ENCODE results near the gene AGK. TPM values are rescaled to one million over a fixed set of nuclear protein-coding genes. Genes with fewer than 3 reads are reported as not detected.

Gene AGK
- total and polyA plus RNA-seq, 2 of the 8 experiments (the other 6 are each of a cell fraction or from before 2014, with no cell fraction given), result 25.8 to 34.0 TPM

DNA sequence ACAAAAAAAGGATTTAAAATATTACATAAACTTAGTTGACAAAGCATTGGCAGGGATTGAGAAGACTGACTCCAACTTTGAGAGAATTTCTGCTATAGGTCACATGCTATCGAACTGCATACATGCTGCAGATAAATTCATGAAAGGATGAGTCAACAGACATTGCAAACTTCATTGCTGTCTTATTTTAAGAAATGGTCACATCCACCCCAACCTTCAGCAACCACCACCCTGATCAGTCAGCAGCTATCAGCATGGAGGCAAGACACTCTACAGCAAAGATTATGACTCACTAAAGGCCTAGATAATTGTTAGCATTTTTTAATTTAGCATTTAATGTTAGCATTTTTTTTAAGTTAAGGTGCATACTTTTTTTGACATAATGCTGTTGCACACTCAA lies 73.6 kb downstream of the AGK start:
- Histone ChIP-seq H2BK120ac (replicated peaks; ENCODE audit: low read depth, low read length) (no peak overlapping the region), H3K27ac (ENCODE audit: low read depth, low read length) (no peak overlapping the region), H2AFZ (ENCODE audit: low read length) (no peak overlapping the region), H2BK20ac (ENCODE audit: low read length) (no peak overlapping the region), H2AK5ac (ENCODE audit: low read depth, low read length) (no peak overlapping the region), H3K79me2 (ENCODE audit: control insufficient read depth in 1 of 2, insufficient read depth in 2 of 2, low read length in 2 of 2) (no peaks in the 10 kb centered on the region), H3K14ac (ENCODE audit: insufficient read length) (no peak overlapping the region), H3K79me1 (ENCODE audit: low read depth, low read length) (no peaks in the 10 kb centered on the region), H2BK15ac (ENCODE audit: low read length) (no peak overlapping the region), H3K9ac (replicated peaks in 1 of 4; ENCODE audit: extremely low read depth in 1 of 4, low read depth in 3 of 4, low read length in 3 of 4) (no peak overlapping the region), H3K4me2 (ENCODE audit: insufficient read depth in 1 of 2, low read depth in 2 of 2, low read length in 2 of 2) (no peak overlapping the region), H3K4me1 (replicated peaks in 1 of 4; ENCODE audit: control insufficient read depth in 3 of 4, insufficient read depth in 4 of 4, low read length in 3 of 4) (no peaks in the 10 kb centered on the region), H4K91ac (replicated peaks; ENCODE audit: insufficient read length, low read length) (no peak overlapping the region), H4K5ac (ENCODE audit: insufficient read length, low read depth, low read length) (no peak overlapping the region), H3K56ac (replicated peaks; ENCODE audit: insufficient read length, low read depth, low read length) (no peak overlapping the region), H3K36me3 (ENCODE audit: control insufficient read depth in 2 of 4, insufficient read depth in 4 of 4, low read length in 3 of 4) (peaks cover 2 to 22% (median 9%) of the 10 kb centered on the region in 4 experiments; a peak in 7 of 8 replicates), H3K4me3 (ENCODE audit: extremely low read depth in 1 of 4, insufficient read depth in 2 of 4, low read depth in 3 of 4, low read length in 4 of 4) (no peak overlapping the region), H4K8ac (ENCODE audit: extremely low read depth, insufficient read depth, low read length) (no peak overlapping the region), H3K27me3 (replicated peaks in 1 of 4; ENCODE audit: control insufficient read depth in 3 of 4, extremely low read depth in 1 of 4, insufficient read depth in 3 of 4, low read length in 3 of 4) (no peaks in the 10 kb centered on the region), H3K18ac (ENCODE audit: extremely low read depth, low read length) (no peak overlapping the region), H2BK12ac (ENCODE audit: low read depth, low read length) (no peak overlapping the region), H3K4ac (replicated peaks; ENCODE audit: insufficient read length, low read depth, low read length) (no peak overlapping the region), H2BK5ac (ENCODE audit: low read depth, low read length) (no peak overlapping the region), H3K23ac (ENCODE audit: insufficient read length) (no peak overlapping the region), H3K23me2 (ENCODE audit: low read depth, low read length) (no peaks in the 10 kb centered on the region), H4K20me1 (replicated peaks in 1 of 2; ENCODE audit: control insufficient read depth in 1 of 2, insufficient read depth in 2 of 2, low read length in 2 of 2) (no peaks in the 10 kb centered on the region), H3K9me3 (ENCODE audit: insufficient read depth in 2 of 2, low read depth in 1 of 2, low read length in 1 of 2) (no peaks in the 10 kb centered on the region)
- ChIA-PET POLR2A (ENCODE audit: partially characterized antibody) (no interaction called here), CTCF (ENCODE audit: partially characterized antibody) (interaction anchor here (0.8 to 1.0 kb wide), 2 partner anchors 25 to 473 kb away, joined by 3 to 7 read pairs; no protein-coding TSS in a partner anchor)
- DNase-seq (ENCODE audit: low read depth in 1 of 2, low spot score in 2 of 2) (no peak), FAIRE-seq (no peak)
- WGBS, 2 experiments (ENCODE audit: extremely low coverage in 1 of 2, insufficient coverage in 1 of 2, insufficient read length in 1 of 2, insufficient replicate concordance in 2 of 2, low coverage in 1 of 2, low lambda C conversion rate in 2 of 2, missing lambda C conversion rate in 1 of 2), result 92% methylated on average over 1 of the region's 1 CpG; no CpG with 5 or more reads in 1 of the 2 experiments
- TF ChIP-seq JUN (IDR thresholded peaks at IDR 0.05; ENCODE audit: low read depth, low read length) (no peak), SP2 (IDR thresholded peaks at IDR 0.05; ENCODE audit: low read length) (no peak), ASH2L (IDR thresholded peaks at IDR 0.05; ENCODE audit: low read length) (no peak), CHD2 (IDR thresholded peaks at IDR 0.05; ENCODE audit: low read length) (no peak), SUZ12 (IDR thresholded peaks at IDR 0.05; ENCODE audit: low read length) (no peak), YY1 (IDR thresholded peaks at IDR 0.05; ENCODE audit: low read depth, low read length) (no peak), BRCA1 (IDR thresholded peaks at IDR 0.05; ENCODE audit: low read depth, low read length) (no peak), RNF2 (IDR thresholded peaks at IDR 0.05; ENCODE audit: borderline replicate concordance, low read depth, low read length, missing control alignments, poor library complexity, severe bottlenecking) (no peak), HDAC2 (IDR thresholded peaks at IDR 0.05; ENCODE audit: borderline replicate concordance in 1 of 2, low read depth in 2 of 2, low read length in 2 of 2) (no peak), JUND (IDR thresholded peaks at IDR 0.05; ENCODE audit: low read length) (no peak), POLR2AphosphoS5 (IDR thresholded peaks at IDR 0.05; ENCODE audit: low read depth, low read length) (no peak), SP1 (IDR thresholded peaks at IDR 0.05; ENCODE audit: low read depth, low read length) (no peak), FOSL1 (IDR thresholded peaks at IDR 0.05; ENCODE audit: insufficient read depth, low read depth, low read length) (no peak), SIN3A (conservative IDR thresholded peaks at IDR 0.05 in 1 of 2, IDR thresholded peaks at IDR 0.05 in 1 of 2; ENCODE audit: low read depth in 1 of 2, low read length in 2 of 2) (no peak), RFX5 (IDR thresholded peaks at IDR 0.05; ENCODE audit: borderline replicate concordance, low read depth, low read length) (no peak)
